ENCODE results near the gene ARSB.

GRCh38 chr5:78751872-78752271, 233.2 kb downstream of the ARSB start:
- no peak for TF ChIP-seq RAD21 (IDR thresholded peaks at IDR 0.05; ENCODE audit: insufficient read depth, low read depth, low read length)
- no peak for TF ChIP-seq CTCF (IDR thresholded peaks at IDR 0.05 in 2 of 3, conservative IDR thresholded peaks at IDR 0.05 in 1 of 3; ENCODE audit: control insufficient read depth in 2 of 3, extremely low read depth in 1 of 3, insufficient read depth in 1 of 3, low read depth in 3 of 3, low read length in 3 of 3)
- no peak for TF ChIP-seq SUZ12 (IDR thresholded peaks at IDR 0.05; ENCODE audit: unreplicated experiment)
- no peak for TF ChIP-seq BACH1 (IDR thresholded peaks at IDR 0.05; ENCODE audit: borderline replicate concordance)
- TF ChIP-seq USF1 (IDR thresholded peaks at IDR 0.05; ENCODE audit: borderline replicate concordance, extremely low read length, insufficient read depth, low read depth, low read length) = no peak
- TF ChIP-seq RFX5 (IDR thresholded peaks at IDR 0.05; ENCODE audit: low read depth, low read length) = no peak
- no peak for TF ChIP-seq ASH2L (IDR thresholded peaks at IDR 0.05; ENCODE audit: borderline replicate concordance, low read depth)
- TF ChIP-seq NR2C2 (IDR thresholded peaks at IDR 0.05; ENCODE audit: borderline replicate concordance, control insufficient read depth, insufficient read length, low read depth) = no peak
- no peak for TF ChIP-seq NFIC (IDR thresholded peaks at IDR 0.05; ENCODE audit: low read depth, low read length)

Data from GM12878 (cell line).